Measurements from ENCODE around the gene EML2.
"Not testable (repeated sequence)": the region's sequence is repeated elsewhere in the genome, so short reads cannot be mapped to it uniquely, and the experiment has no call there.

The EML2 gene

GRCh38 chr19:45638930-45639729 is at the start of gene EML2:
Gene EML2, minus strand, starts transcription at chr19:45639397. Its CDS starts 21 bp downstream, at chr19:45639376.
- peak; percentile 70 for DNase-seq (ENCODE audit: low spot score)

- DNase-seq (ENCODE audit: low spot score) = no peak
Measured at GRCh38 chr19:45687599-45687998, 48.4 kb upstream of the EML2 start.

GRCh38 chr19:45685045-45685444 is 45.8 kb upstream of the EML2 start:
- not testable (repeated sequence) for DNase-seq (ENCODE audit: low spot score)

GRCh38 chr19:45682908-45683307 is 43.7 kb upstream of the EML2 start:
- DNase-seq (ENCODE audit: low spot score) = no peak

- no peak for DNase-seq (ENCODE audit: low spot score)
Measured at GRCh38 chr19:45682117-45682516, 42.9 kb upstream of the EML2 start.

GRCh38 chr19:45681391-45682015 is 42.3 kb upstream of the EML2 start:
- peak; percentile 90 for DNase-seq (ENCODE audit: low spot score)

GRCh38 chr19:45677351-45678230 is 38.4 kb upstream of the EML2 start:
- peak; percentile 92 for DNase-seq (ENCODE audit: low spot score)

GRCh38 chr19:45676851-45677263 is 37.7 kb upstream of the EML2 start:
- peak; percentile 60 for DNase-seq (ENCODE audit: low spot score)

- DNase-seq (ENCODE audit: low spot score) = no peak
Measured at GRCh38 chr19:45674946-45675345, 35.7 kb upstream of the EML2 start.

- DNase-seq (ENCODE audit: low spot score) = peak; percentile 96
Measured at GRCh38 chr19:45670670-45671453, 31.7 kb upstream of the EML2 start.

GRCh38 chr19:45668342-45668871 is 29.2 kb upstream of the EML2 start:
- no peak for DNase-seq (ENCODE audit: low spot score)

- DNase-seq (ENCODE audit: low spot score) = peak; percentile 79
Measured at GRCh38 chr19:45667620-45668341, 28.6 kb upstream of the EML2 start, which contains the start of gene GIPR. Gene GIPR, plus strand, starts transcription at chr19:45668221. Its CDS starts 1,300 bp downstream, at chr19:45669521.

- DNase-seq (ENCODE audit: low spot score) = no peak
Measured at GRCh38 chr19:45664575-45664974, 25.4 kb upstream of the EML2 start.

- DNase-seq (ENCODE audit: low spot score) = no peak
Measured at GRCh38 chr19:45663800-45664199, 24.6 kb upstream of the EML2 start.

GRCh38 chr19:45660636-45661035 is 21.4 kb upstream of the EML2 start:
- peak; percentile 13 for DNase-seq (ENCODE audit: low spot score)

- DNase-seq (ENCODE audit: low spot score) = no peak
Measured at GRCh38 chr19:45659096-45659729, 20.0 kb upstream of the EML2 start.

- DNase-seq (ENCODE audit: low spot score) = no peak
Measured at GRCh38 chr19:45657520-45658167, 18.4 kb upstream of the EML2 start.

GRCh38 chr19:45655073-45655472 is 15.9 kb upstream of the EML2 start:
- no peak for DNase-seq (ENCODE audit: low spot score)

- DNase-seq (ENCODE audit: low spot score) = no peak
Measured at GRCh38 chr19:45653634-45654033, 14.4 kb upstream of the EML2 start.

GRCh38 chr19:45650722-45651121 is 11.5 kb upstream of the EML2 start:
- no peak for DNase-seq (ENCODE audit: low spot score)

All from iPS-NIHi11 (cell line).